ENCODE results near the gene CDON.

The CDON gene

DNA sequence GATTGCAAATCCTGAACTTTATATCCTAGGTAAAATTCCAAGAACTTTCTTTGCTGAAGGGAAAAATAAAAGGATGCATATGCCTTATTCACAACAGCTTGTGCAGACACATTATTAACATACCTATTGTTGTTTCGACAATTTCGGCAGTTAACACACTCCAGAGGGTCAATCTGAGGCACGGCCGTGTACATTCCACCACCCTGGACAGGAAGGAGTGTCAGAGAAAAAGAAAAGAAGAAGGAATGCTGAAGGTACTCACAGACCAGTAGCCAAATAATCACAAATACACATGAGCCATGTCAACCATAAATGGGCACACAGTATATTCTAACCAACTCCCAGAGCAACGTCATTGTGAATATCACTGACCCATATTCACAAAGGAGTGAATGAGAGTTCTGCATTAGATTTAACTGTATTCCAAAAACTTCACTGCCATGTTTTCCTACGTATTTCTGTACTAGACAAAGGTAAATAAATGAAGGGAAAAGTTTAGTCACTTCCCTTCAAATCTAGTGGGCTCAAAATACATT lies 84.4 kb downstream of the CDON start:
- Histone ChIP-seq H3K27me3 (replicated peaks; ENCODE audit: control insufficient read depth, insufficient read depth, low read length) (no peaks in the 10 kb centered on the region), H3K36me3 (ENCODE audit: control insufficient read depth, insufficient read depth, low read length) (no peaks in the 10 kb centered on the region), H3K4me3 (replicated peaks; ENCODE audit: low read depth, low read length) (no peak overlapping the region)
- no peak for DNase-seq (ENCODE audit: extremely low read depth, insufficient read length)
- TF ChIP-seq, protein P1, sequence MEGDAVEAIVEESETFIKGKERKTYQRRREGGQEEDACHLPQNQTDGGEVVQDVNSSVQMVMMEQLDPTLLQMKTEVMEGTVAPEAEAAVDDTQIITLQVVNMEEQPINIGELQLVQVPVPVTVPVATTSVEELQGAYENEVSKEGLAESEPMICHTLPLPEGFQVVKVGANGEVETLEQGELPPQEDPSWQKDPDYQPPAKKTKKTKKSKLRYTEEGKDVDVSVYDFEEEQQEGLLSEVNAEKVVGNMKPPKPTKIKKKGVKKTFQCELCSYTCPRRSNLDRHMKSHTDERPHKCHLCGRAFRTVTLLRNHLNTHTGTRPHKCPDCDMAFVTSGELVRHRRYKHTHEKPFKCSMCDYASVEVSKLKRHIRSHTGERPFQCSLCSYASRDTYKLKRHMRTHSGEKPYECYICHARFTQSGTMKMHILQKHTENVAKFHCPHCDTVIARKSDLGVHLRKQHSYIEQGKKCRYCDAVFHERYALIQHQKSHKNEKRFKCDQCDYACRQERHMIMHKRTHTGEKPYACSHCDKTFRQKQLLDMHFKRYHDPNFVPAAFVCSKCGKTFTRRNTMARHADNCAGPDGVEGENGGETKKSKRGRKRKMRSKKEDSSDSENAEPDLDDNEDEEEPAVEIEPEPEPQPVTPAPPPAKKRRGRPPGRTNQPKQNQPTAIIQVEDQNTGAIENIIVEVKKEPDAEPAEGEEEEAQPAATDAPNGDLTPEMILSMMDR (IDR thresholded peaks at IDR 0.05; ENCODE audit: insufficient read depth, low read length, poor library complexity, severe bottlenecking): no peak

GRCh38 chr11:125977333-125977732 lies 85.3 kb downstream of the CDON start:
- TF ChIP-seq, protein P1 (IDR thresholded peaks at IDR 0.05; ENCODE audit: insufficient read depth, low read length, poor library complexity, severe bottlenecking): no peak
- DNase-seq (ENCODE audit: extremely low read depth, insufficient read length): no peak
- Histone ChIP-seq H3K27me3 (replicated peaks; ENCODE audit: control insufficient read depth, insufficient read depth, low read length) (no peaks in the 10 kb centered on the region), H3K36me3 (ENCODE audit: control insufficient read depth, insufficient read depth, low read length) (no peaks in the 10 kb centered on the region), H3K4me3 (replicated peaks; ENCODE audit: low read depth, low read length) (no peak overlapping the region)

GRCh38 chr11:125976156-125976555 lies 86.5 kb downstream of the CDON start:
- TF ChIP-seq, protein P1 (IDR thresholded peaks at IDR 0.05; ENCODE audit: insufficient read depth, low read length, poor library complexity, severe bottlenecking): no peak
- H3K4me3 ChIP-seq (replicated peaks; ENCODE audit: low read depth, low read length): no peak overlapping the region
- DNase-seq (ENCODE audit: extremely low read depth, insufficient read length): no peak
- no peaks in the 10 kb centered on the region for H3K36me3 ChIP-seq (ENCODE audit: control insufficient read depth, insufficient read depth, low read length)
- no peaks in the 10 kb centered on the region for H3K27me3 ChIP-seq (replicated peaks; ENCODE audit: control insufficient read depth, insufficient read depth, low read length)

DNA sequence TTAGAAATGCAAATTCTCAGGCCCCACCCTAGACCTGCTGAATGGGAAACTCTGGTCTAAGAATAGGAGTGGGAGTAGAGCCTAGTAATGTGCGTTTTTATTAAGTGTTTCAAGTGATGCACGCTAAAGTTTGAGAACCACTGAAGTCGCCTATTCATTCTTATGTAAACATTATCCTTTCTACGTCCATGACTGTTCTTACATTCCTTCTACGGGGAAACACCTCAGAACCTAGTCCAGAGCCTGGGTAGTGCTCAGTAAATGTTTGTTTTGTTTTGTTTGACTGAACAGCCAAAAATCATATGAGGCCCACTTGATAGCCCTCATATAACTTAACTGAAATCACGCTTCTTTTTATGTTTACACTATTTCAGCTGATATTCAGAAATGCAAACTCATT lies 87.0 kb downstream of the CDON start:
- TF ChIP-seq, protein P1 (IDR thresholded peaks at IDR 0.05; ENCODE audit: insufficient read depth, low read length, poor library complexity, severe bottlenecking): no peak
- no peaks in the 10 kb centered on the region for H3K36me3 ChIP-seq (ENCODE audit: control insufficient read depth, insufficient read depth, low read length)

DNA sequence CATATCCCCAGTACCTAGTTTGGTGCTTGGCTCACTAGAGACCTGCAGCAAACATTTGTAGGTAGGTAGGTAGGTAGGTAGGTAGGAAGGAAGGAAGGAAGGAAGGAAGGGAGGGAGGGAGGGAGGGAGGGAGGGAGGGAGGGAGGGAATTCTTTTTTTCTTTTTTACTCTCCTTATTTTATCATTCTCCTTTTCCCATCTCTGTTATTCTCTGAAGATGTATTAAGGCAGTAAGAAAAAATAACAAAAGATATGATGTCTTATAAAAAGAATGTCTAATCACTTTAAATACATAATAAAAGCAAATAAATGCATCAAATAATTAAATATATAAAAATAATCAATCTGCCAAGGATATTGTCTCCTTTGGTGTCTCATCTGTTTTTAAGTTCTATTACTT lies 88.4 kb downstream of the CDON start:
- H3K36me3 ChIP-seq (ENCODE audit: control insufficient read depth, insufficient read depth, low read length): no peaks in the 10 kb centered on the region

More for the DNA sequence above, 87.0 kb downstream of the CDON start:
- DNase-seq (ENCODE audit: extremely low read depth, insufficient read length): no peak
- no peaks in the 10 kb centered on the region for H3K27me3 ChIP-seq (replicated peaks; ENCODE audit: control insufficient read depth, insufficient read depth, low read length)
- H3K4me3 ChIP-seq (replicated peaks; ENCODE audit: low read depth, low read length): no peak overlapping the region

More for the DNA sequence above, 88.4 kb downstream of the CDON start:
- no peak overlapping the region for H3K4me3 ChIP-seq (replicated peaks; ENCODE audit: low read depth, low read length)
- H3K27me3 ChIP-seq (replicated peaks; ENCODE audit: control insufficient read depth, insufficient read depth, low read length): no peaks in the 10 kb centered on the region
- TF ChIP-seq, protein P1 (IDR thresholded peaks at IDR 0.05; ENCODE audit: insufficient read depth, low read length, poor library complexity, severe bottlenecking): no peak
- DNase-seq (ENCODE audit: extremely low read depth, insufficient read length): no peak

All from GM06990 (cell line).